Measurements from ENCODE around the gene PCNX4.

DNA sequence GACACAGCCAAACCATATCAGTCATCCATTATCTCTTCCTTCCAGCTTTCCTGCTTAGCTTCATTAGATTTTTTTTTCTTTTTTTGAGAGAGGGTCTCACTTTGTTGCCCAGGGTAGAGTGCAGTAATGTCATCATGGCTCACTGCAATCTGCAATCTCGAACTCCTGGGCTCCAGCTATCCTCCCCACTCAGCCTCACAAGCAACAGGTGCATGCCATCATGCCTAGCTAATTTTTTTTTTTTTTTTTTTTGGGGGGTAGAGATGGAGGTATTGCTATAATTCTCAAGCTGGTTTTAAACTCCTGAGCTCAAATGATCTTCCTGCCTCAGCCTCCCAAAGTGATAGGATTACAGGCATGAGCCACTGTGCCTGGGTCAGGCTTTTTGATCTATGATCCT is 119.0 kb downstream of the PCNX4 start:
- TF ChIP-seq CTCF (IDR thresholded peaks at IDR 0.05; ENCODE audit: borderline replicate concordance, extremely low read depth, low read length, poor library complexity, severe bottlenecking): no peak
- TF ChIP-seq EZH2 (IDR thresholded peaks at IDR 0.05; ENCODE audit: borderline replicate concordance, low read depth, low read length, severe bottlenecking): no peak
